A549 (cell line): Measurements from ENCODE around the gene DNAJC2.

Source experiments
- CTCF ChIP-seq: fragments of >200 bp; sonication (Bioruptor Twin); formaldehyde crosslinking; IDR thresholded peaks from 3 replicates; pipeline ENCODE4 v1.5.1; 2016
- POLR2A ChIP-seq: IDR thresholded peaks from 2 replicates; pipeline ENCODE4 v1.6.1; 2012; ENCODE audit warnings: mild to moderate bottlenecking, low read length
- TFCP2L1 ChIP-seq: fragments of 250-450 bp; sonication (Bioruptor Pico); IDR thresholded peaks from 2 replicates; pipeline ENCODE4 v1.5.0; 2021; ENCODE audit warnings: mild to moderate bottlenecking
- TP53 ChIP-seq: fragments of 250-450 bp; sonication (Bioruptor Pico); IDR thresholded peaks from 2 replicates; pipeline ENCODE4 v1.5.0; 2021; ENCODE audit warnings: mild to moderate bottlenecking, moderate library complexity

- TF ChIP-seq TFCP2L1 (no peak), CTCF (no peak), TP53 (CRISPR knock-in tag) (no peak), POLR2A (peak; percentile 73)
Observed at GRCh38 chr7:103344453-103345149, at the start of gene DNAJC2.
